H54 (cell line): ENCODE data around the gene UBXN2A.

ENCODE experiments used
- DNase-seq: peaks from one replicate; pipeline ENCODE4 v3.0.0; 2011; ENCODE audit warnings: low spot score, mixed read lengths; ENCODE audit not compliant: insufficient read length
- FAIRE-seq: peaks from 3 replicates; lab custom pipeline; 2011; peaks lifted over from hg19 to GRCh38; lab: Jason Lieb, UNC
- POLR2A ChIP-seq: IDR thresholded peaks from 2 replicates; pipeline ENCODE4 v1.6.1; 2011; ENCODE audit warnings: low read depth, mild to moderate bottlenecking, low read length

Gene UBXN2A

DNA sequence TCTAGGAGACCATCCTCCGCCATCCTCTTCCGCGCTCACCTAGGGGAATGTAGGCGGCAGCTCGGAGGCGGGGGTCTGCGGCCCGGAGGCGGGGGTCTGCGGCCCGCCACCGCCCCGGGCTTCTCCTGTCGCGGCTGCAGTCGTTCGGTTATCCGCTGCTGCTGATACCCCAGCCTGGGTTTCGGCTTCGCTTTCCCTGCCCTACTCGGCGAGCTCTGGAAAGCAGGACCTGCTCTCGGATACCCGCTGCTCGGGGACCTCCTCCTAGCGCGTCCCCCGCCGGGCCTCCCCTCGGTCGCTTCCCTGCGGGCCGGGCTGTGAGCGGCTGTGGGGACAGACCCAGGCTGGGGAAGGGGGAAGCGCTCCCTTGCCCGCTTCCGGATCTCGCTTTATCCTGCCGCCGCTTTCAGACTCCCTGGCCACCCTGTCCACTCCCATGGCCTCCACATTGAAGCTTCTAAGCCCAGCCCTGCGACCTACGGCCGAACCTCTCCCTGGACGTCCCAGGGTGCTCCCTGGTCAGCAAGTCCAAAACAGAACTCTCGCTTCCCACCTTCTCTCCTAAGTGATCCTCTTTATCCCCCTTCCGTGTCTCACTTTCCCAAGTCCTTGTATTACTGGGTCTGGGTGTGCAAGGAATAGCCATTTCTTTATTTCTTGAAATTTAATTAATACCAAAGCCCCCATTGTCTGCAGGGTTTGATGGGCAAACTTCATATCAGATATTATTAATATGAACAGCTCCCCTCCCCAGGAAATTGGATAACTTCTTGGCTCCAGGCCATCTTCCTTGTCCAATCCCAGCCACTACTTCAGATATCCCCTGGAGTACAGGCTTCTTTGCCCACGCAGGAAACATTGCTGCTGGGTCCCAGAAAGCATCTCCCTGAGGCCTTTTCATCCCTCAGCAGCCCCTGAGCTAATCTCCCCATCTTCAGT, 110.0 kb downstream of the UBXN2A start:
- no peak for DNase-seq
- FAIRE-seq, result no peak
- TF ChIP-seq POLR2A, result no peak

DNA sequence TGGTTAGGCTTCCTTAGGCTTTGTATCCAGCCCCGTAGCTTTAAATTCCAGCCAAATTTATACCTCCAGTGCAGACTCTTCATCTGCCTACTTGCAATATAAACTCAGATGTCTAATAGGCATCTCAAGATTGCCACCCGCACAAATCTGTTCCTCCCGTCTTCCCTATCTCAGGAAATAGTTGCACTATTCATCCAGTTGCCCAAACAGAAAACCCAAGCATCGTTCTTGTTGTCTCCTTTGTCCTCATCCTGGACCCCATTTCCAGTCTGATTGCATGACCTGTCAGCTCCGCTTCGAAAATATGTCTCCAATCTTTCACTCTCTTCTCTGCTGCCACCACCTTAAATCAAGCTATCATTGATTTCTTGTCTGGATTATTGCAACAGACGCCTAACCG, 111.6 kb downstream of the UBXN2A start:
- no peak for TF ChIP-seq POLR2A
- DNase-seq (no peak), FAIRE-seq (no peak)

DNA sequence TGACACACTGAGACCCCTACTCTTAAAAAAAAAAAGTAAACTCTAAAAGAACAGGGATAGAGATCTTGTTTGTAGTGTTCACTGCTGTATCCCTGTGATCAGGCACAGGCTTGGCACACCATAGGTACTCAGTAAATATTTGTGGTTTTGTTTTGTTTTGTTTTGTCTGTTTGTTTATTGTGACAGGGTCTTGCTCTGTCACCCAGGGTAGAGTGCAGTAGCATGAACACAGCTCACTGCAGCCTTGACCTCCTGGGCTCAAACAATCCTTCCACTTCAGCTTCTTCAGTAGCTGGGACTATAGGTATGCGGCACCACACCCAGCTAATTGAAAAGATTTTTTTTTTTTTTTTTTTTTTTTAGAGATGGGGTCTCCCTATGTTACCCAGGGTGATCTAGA, 112.7 kb downstream of the UBXN2A start:
- no peak for DNase-seq
- no peak for TF ChIP-seq POLR2A
- no peak for FAIRE-seq
